Coronary artery (tissue), 2 donors: Measurements from ENCODE around the gene SEPTIN6.

Experiments
- DNase-seq: peaks from one replicate; pipeline ENCODE4 v3.0.0-alpha.2; 2017; ENCODE audit warnings: low spot score
- H3K27ac ChIP-seq, 2 donors: fragments of 200-600 bp; sonication (generic); one replicate each; pipeline ENCODE4 v1.5.1; 2016 to 2019
- H3K4me3 ChIP-seq: fragments of 200-600 bp; sonication (generic); 2 replicates; pipeline ENCODE4 v1.5.1; 2016; ENCODE audit warnings: mild to moderate bottlenecking, moderate library complexity
- TF ChIP-seq, protein P1 (sequence below): fragments of 200-600 bp; sonication (generic); IDR thresholded peaks from one replicate; pipeline ENCODE4 v1.5.1; 2019; ENCODE audit warnings: antibody characterized with exemption

SEPTIN6 gene

DNA sequence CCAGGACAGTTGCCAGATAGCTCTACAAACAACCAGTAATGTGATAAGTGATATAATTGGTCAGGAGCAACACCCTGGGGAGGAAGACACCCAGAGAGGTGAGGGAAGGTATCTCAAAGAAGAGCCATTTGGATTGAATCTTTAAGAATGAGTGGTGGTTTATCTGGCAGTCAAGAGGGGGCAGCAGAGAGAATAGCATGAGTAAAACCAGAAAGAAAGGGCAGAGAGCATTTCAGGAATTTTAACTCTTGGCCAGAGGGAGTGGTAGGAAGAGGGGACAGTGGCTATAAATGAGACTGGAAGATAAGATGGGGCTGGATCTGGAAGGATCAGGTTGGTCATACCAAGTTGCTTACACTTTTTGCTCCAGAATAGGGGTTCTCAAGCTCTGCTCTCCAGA is 5.9 kb upstream of the SEPTIN6 start:
- Histone ChIP-seq H3K27ac (no peak overlapping the region), H3K4me3 (no peak overlapping the region)
- TF ChIP-seq, protein P1, sequence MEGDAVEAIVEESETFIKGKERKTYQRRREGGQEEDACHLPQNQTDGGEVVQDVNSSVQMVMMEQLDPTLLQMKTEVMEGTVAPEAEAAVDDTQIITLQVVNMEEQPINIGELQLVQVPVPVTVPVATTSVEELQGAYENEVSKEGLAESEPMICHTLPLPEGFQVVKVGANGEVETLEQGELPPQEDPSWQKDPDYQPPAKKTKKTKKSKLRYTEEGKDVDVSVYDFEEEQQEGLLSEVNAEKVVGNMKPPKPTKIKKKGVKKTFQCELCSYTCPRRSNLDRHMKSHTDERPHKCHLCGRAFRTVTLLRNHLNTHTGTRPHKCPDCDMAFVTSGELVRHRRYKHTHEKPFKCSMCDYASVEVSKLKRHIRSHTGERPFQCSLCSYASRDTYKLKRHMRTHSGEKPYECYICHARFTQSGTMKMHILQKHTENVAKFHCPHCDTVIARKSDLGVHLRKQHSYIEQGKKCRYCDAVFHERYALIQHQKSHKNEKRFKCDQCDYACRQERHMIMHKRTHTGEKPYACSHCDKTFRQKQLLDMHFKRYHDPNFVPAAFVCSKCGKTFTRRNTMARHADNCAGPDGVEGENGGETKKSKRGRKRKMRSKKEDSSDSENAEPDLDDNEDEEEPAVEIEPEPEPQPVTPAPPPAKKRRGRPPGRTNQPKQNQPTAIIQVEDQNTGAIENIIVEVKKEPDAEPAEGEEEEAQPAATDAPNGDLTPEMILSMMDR = no peak
- no peak for DNase-seq

DNA sequence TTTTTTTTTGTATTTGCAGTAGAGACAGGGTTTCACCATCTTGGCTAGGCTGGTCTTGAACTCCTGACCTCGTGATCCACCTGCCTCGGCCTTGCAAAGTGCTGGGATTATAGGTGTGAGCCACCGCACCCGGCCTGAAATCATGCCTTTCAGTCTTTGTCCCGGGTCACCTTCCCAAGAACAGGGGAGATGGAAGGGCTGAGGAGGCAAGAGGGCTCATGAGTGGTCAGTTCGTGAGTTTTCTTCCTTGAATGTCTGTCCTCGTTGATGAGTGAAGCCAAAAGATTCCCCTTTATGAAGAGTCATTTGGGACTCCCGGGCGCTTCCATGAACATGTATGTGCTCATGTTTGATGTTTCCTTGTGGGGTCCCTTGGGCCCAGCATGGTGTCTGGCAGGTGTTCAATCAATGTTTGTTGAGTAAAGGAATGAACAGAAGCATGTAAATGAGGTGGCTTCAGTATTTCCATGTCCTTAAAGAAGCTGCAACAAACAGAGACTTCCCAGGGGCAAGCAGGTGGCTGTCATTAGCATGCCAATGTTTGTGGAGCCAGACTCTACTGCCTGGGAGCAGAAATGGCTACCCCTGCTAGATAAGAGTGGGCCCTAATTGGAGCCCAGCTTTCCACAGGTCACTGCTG is 3.4 kb upstream of the SEPTIN6 start:
- DNase-seq = no peak
- Histone ChIP-seq H3K4me3 (no peak overlapping the region), H3K27ac (no peak overlapping the region)
- TF ChIP-seq, protein P1 = no peak

DNA sequence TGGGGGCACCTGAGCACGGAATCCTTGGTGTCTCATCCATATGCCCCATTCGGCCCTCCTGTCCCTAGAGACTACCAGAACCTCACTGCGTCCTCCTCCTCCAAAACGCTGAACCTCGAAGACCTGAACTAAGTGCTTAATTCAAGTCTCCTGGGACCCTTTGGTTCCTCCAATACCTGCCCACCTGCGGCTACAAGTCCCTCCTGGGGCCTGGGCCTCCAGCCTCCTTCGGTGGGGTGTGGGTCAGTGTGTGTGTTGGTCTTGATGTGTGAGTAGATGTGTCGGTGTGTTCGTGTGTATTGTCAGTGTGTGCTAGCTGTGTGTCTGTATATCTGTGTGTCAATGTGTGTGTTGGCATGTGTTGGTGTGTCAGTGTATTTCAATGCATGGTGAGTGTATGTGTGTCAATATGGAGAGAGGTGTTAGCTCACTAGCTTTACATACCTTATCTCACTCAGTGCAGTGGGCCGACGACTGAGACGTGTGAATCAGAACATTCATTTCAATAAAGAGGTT is 2.6 kb upstream of the SEPTIN6 start:
- TF ChIP-seq, protein P1 = no peak
- Histone ChIP-seq H3K27ac (no peak overlapping the region), H3K4me3 (no peak overlapping the region)
- no peak for DNase-seq

DNA sequence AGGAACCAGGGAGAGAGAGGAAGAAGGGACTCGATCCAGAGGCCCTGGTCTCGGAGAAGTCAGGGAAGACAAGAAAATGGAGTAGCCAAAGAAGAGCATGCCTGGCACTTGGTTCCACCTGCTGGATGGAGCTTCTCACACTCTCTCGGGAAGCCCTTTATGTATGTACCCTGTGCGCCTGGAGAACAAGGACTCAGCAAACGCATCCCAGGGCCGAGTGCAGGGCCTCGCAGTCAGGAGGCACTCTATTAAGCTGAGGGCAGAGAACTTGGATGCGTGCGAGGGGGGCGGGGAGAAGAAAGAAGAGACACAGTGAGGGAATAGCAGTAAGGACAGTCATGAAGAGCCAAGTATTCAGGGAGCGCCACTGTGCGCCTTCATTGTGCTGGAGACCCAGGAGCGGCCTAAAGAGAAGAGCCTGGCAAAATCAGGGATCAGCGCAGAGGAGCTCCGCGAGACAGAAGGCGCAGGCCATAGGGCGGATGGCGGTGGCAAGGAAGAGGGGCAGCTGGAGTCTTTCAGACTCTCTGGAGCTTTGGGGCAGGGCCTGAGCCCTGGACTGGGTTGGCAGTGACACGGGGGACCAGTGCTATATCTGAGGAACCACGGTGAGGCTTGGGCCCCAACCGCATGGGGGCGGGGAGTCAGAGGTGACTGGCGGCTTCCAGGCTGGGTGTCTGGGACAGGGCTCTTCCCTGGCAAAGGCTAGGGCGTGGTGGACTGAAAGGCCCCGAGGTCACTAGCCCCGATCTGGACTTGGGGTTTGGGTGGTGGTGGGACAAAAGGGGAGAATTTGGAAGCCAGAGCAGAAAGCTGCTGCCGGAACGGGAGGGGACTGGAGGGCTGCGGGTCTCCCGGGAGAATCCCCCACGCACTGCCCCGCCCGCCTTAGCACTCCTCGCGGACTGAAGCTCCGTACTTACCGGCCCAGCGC is 1.9 kb upstream of the SEPTIN6 start:
- no peak for DNase-seq
- TF ChIP-seq, protein P1 = no peak
- Histone ChIP-seq H3K4me3 (no peak overlapping the region), H3K27ac (no peak overlapping the region)

DNA sequence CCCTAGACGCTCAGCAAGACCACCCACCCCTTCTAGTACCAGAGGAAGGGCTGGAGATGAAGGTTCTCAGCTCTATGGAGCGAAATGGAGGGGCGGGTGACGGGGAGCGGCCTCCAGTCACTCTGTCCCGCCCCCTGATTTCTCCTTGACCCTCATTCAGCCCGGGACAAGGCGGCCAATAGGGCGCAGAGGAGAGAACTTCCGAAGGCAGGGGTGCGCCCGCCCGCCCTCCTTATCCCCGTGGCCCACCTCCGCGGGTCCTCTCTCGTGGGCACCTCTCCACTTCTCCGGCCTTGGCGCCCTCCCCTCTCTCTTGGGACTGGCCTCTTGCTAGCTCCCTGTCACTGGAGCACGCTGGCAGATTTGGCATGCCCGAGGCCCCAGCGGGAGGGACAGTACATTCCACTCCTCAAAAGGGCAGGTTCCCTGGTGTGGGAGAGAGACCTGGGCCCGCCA is 1.1 kb upstream of the SEPTIN6 start:
- TF ChIP-seq, protein P1 = no peak
- H3K4me3 ChIP-seq = peak overlapping the region; percentile 86
- peak overlapping the region in 1 of 2 donors; percentile 85 for H3K27ac ChIP-seq
- DNase-seq = no peak

DNA sequence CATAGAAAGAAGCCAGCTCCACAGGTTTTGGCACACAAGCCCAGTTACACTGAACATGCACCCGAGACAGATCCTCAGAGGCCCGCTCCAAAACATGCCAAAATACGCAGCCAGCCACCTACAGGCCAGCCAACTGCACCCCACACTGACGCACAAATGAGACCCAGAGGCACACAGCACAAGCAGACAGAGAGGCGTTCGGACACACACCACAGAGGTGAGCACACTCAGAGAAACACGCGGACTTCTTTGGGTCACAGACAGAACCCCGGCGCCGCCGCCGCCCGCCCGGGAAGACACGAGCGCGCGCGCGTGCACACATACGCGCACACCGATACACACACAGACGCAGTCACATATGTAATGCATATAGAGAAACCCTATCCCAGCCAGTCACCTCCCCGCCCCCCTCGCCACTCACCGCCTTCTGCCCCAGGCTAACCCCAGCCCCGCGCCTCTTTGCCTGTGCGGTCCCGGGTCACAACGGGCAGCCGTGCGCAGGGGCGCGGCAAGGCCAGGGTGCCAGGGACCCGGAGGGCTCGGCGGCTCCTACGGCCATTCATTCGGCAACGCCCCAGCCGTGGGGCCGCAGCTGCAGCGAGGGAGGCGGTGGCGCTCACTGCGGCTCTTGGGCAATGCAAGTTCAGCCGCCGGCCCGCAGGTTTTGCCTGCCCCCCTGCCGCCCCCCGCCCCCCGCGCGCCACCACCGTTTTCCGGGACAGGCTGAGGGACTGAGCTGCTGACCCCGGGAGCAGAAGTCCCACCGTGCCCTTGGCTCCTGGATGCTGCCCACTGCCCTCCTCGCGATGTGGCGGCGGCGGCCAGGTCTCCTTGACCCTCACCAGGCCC is 553 bp downstream of the SEPTIN6 start:
- TF ChIP-seq, protein P1 = no peak
- DNase-seq = no peak
- H3K4me3 ChIP-seq = peak overlapping the region; percentile 86
- peak overlapping the region; percentile 1 to 85 for H3K27ac ChIP-seq
